ENCODE data around the gene PPM1H.
"Not testable (repeated sequence)": the region's sequence is repeated elsewhere in the genome, so short reads cannot be mapped to it uniquely, and the experiment has no call there.

PPM1H gene

DNA sequence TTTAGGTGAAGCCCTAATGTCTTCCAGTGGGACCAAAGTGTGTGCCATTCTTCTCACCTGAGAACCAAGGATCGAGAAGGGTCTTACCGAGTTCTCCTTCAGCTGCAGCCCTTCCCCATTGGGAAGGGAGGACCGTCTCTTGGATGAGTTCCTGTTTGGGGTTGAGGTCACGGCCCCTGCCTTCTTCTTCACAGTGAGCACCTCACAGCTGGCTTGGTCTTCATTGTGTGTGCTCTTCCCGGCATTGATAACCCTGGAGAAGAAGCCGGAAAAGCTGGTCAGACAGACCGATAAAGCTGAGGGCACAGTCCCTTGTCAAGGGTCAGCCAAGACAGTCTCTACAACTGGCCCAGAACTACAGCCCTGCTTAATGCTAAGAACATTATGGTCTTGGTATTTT is 102.9 kb downstream of the PPM1H start:
- no peak for DNase-seq

DNA sequence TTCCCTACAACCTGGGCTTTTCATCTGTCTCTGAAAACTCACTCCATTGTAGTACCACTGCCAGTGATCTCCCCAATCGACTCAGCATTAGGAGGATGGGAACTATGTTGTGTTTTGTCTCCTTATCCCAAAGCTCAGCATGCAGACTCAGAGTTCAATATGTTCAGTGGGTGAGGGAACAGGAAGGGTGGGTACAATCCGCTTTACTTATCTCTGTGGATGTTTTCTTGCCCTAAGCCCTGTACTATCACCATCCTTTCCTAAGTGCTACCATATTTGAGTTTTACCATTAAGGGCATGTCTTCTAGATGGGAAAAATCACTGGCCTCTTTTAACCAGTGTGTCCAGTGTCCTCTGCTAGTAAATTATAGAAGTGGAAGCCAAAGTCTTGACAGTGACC is 107.1 kb downstream of the PPM1H start:
- no peak for DNase-seq

DNA sequence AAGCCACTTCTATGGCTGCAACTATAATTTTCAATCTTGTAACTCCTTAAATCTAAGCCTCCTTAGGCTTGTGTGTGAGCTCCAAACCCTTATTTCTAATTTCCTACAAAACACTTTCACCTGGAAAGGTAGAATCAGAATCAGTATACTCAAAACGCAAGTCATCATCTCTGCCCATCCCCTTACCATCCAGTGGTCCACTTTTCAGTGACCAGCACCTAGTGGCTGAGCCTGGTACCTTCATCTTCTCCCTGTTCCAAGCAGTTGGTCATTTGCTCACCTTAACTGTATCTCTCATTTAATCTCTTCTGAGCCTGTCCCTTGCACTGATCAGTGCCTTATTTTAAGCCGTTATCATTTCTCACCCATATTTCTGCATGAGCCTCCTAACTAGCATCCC is 107.9 kb downstream of the PPM1H start:
- no peak for DNase-seq

DNA sequence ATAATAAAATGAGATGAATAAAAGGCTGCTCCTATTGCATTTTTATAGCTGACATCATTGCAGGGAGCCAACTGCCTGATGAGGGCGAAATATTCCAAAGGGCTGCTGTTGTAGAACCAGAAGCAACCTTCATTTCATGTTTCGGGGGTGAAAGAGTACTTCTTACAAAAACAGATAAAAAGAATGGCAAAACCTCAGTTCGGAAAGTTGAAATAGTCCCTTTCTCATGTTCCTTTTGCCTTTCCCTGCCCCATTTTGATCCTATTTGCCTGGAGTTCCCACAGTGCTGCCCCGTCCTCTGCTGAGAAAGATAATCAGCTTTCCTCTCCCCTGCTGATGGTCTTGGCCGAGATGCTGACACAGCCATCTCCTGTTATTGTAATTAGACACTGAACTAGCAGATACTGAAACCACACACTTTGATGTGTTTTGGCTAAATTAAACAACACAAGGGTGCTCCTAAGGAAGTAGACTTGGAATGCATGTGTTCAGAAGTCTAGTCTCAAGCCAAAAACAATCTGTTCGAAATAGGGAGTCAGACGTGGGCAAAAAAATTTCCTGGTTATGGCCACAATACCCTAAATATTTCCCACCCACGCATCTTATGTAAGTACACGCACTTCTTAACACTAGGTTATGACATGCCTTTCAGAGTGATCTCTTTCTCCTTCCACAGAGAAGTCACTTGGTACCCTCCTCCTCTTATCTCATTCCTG is 117.2 kb downstream of the PPM1H start:
- DNase-seq: no peak

DNA sequence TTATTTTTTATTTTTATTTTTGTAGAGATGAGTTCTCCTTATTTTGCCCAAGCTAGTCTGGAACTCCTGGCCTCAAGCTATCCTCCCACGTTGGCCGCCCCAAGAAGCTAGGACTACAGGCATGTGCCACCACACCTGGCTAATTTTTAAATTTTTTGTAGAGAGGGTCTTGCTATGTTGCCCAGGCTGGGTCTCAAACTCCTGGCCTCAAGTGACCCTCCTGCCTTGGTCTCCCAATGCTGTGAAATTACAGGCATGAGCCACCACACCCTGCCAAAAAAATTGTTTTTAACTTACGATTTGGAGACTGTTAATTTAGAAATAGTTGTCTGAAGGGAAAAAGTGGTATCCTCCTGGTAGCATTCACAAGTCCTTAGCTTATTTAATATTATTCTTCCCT is 120.7 kb downstream of the PPM1H start:
- DNase-seq: no peak

DNA sequence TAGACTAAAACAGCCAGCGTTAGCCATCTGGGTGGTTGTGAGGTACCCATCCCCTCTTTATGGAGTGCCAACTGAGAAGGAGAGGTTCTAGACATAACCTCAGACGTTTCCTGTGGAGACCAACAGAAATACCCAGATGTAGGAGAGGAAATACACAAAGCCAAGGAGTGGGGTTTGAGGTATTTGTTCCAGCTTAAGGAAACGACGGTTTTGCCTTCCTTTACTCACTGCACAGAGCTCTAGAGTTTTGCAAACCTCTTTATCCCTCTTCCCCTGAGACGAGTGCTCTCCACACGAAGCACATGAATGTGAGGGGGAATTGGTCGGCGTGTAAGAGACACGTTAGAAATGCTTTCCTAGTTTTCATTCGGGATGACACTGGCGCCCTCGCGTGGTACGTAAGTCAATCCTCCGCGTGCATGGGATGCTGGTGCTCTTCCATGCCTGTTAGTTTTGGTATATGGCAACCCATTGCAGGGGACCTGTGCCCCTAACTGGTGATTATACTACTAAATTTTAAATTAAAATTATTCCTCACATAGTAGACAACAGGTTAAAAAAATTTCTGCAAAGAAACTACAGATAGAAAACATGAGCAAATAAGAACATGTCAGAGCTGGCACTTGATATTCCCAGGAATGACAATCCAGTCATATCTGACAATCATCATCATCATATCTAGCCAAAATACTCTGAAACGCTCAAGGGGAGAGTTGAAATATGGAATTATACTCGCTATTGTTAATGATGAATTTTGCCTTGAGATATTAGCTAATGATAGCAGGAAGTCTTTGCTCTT is 121.7 kb downstream of the PPM1H start:
- DNase-seq: peak in 1 of 4 experiments; percentile 16

DNA sequence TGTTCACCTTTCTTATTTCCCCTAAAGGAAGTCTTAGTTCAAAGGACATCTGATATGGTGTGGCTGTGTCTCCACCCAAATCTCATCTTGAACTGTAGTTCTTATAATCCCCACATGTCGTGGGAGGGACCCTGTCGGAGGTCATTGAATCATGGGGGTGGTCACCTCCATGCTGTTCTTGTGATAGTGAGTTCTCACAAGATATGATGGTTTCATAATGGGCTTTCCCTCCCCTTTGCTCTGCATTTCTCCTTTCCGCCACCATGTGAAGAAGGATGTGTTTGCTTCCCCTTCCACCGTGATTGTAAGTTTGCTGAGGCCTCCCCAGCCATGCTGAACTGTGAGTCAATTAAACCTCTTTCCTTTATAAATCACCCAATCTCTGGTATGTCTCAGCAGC is 123.5 kb downstream of the PPM1H start:
- DNase-seq: not testable (repeated sequence)

- no peak for DNase-seq
These were observed 126.6 kb downstream of the PPM1H start for GRCh38 chr12:62808166-62808879.

DNA sequence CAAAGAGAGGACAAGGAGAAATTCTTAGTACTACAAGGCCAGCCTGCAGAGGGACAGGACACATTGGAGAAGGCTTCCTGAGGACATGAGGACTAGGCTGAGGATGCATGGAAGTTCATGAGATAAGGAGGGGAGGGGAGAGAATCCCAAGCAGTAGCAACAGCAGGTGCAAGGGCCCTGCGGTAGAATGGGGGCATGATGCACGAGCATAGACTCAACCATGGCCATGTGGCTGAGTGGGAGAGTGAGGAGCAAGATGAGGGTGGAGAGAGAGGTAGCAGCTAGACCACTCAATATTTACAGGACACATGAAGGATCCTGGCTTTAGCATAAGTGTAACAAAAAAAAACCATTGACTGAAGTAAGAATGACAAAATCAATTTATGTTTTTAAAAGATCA is 128.1 kb downstream of the PPM1H start:
- no peak for DNase-seq

- no peak for DNase-seq
These were observed 128.6 kb downstream of the PPM1H start for GRCh38 chr12:62806244-62806836.

GRCh38 chr12:62805517-62805916 is 129.4 kb downstream of the PPM1H start:
- DNase-seq: no peak

GRCh38 chr12:62803756-62804155 is 131.2 kb downstream of the PPM1H start:
- no peak for DNase-seq

- DNase-seq: no peak
These were observed 132.0 kb downstream of the PPM1H start for GRCh38 chr12:62802984-62803383.

- DNase-seq: no peak
These were observed 132.6 kb downstream of the PPM1H start for GRCh38 chr12:62802321-62802720.

DNA sequence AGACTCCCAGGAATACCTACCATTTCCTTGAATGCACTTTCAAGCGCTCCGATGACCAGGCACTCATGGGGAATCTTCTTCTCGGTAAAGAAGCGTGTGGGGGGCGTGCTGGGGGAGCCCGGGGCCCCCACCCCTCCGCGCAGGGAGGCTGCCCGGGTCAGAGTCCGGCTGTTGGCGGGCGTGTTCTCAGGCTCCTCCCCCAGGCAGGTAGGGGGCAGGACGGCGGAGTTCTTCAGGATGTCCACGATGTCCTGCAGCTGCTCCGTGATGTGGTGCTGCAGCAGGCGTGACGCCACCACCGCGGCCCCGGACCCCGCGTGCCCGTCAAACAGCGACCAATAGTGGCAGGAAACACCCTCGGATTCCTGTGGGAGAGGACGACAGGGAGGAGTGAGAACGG is 133.2 kb downstream of the PPM1H start:
- no peak for DNase-seq

GRCh38 chr12:62800707-62801400 is 134.1 kb downstream of the PPM1H start:
- no peak for DNase-seq

- DNase-seq: no peak
These were observed 135.1 kb downstream of the PPM1H start for GRCh38 chr12:62799766-62800406.

DNA sequence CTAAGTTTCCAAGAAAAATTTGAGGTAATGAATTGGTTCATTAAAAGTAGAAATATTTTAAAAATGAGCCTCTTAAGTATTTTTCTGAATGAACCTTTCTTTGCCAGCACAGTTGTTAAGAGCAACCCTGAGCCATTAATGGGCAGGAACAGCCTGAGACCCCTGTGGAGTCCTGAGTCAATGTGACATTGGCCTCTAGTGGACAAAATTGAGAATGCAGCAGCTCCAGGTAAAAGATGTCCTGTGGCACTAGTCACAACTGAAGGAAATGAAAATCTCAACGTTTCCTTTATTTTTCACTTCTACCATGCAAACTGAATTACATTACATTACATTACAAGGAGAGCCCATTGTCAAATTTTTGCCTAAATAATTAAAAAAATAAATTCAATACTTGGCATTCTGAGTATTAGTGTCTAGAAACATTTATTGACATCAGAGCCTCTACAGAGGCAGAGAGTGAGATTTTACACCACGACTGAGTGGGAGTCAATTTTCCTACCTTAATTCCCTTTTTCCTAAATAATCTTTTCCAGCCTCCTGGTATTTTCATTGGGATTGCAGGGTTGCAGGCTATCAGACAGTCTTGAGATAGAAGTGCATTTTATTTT is 135.7 kb downstream of the PPM1H start:
- DNase-seq: no peak

DNA sequence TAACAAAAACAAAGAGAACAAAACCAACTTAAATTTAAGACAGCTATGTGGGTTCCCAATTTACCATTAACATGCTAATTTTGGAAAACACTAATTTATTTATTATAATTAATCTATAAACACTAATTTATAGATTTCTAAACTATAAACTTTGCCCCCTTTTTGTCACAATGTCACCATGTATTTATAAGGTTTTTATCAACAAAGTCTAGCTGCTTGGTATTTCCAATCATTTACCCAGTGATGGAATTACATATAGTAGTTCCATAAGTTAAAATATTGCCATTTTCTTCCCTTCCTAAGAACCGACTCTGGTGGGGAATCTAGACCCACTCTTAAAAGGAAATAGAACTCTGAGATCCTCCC is 140.7 kb downstream of the PPM1H start:
- no peak for DNase-seq

- peak; percentile 47 to 66 (median 57) for DNase-seq
These were observed 141.4 kb downstream of the PPM1H start for GRCh38 chr12:62793256-62794217.

Data from activated naive CD4-positive, alpha-beta T cell (primary cell).